Glomerular visceral epithelial cell (primary cell): ENCODE results near the gene GJC3.
A peak's percentile ranks its signal among the peaks of the same experiment; 100 is the strongest.
"Not testable (repeated sequence)": the region's sequence is repeated elsewhere in the genome, so short reads cannot be mapped to it uniquely, and the experiment has no call there.

Source experiments
- DNase-seq: peaks from one replicate; pipeline ENCODE4 v3.0.0-alpha.2; 2016; ENCODE audit errors: extremely low spot score

The GJC3 gene

DNA sequence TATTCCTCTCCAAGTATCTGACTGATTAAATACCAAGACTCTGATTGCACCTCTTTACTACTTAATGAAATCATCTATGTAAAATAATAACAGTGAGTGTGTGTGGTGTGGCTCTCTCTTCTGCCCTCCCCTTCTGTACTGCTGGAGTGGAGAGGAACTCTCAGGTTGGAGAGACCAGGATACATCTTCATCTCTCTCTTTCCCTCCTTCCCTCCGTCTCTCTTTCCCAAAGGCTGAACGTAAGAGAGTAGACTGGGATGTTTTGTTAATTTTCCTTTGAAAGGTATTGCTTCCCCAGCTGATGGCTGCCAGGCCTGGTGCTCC is 272 bp upstream of the GJC3 start:
- no peak for DNase-seq

DNA sequence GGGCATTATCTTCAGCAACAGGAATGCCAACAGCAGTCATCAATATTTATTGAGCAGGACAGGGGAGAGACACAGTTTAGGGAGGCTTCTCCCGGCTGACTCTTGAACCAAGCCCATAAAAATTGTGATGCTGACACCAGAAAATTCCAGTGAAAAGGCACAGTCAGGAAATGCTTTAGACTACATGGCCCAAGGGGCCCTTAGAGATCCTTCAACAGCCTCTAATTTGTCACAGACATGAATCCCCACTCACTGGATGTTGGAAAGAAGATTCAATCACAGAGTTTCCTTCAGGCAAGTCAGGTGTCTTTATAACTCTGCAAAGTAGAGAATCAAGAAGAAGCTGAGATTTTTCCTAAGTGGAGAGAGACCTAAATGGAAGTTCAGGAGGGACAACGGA is 1.2 kb downstream of the GJC3 start:
- DNase-seq = no peak

DNA sequence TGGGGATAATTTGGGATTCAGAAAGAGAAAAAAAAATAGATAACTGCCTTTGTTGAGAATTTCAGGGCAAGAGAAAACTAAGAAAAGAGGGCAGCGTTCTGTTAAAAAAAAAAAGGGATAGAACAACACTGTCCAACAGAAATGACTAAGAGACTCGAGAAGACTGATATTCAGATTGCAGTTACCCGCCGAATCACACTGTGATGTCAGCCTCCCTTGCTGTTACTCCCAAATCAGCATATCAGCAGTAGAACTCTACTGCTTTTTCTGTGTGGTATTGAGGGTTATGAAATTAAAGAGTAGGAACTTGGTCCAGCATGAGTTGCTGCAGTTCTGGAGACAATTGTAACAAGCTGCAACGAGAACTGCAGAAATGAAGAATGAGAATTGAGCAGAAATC is 1.9 kb downstream of the GJC3 start:
- DNase-seq = no peak

DNA sequence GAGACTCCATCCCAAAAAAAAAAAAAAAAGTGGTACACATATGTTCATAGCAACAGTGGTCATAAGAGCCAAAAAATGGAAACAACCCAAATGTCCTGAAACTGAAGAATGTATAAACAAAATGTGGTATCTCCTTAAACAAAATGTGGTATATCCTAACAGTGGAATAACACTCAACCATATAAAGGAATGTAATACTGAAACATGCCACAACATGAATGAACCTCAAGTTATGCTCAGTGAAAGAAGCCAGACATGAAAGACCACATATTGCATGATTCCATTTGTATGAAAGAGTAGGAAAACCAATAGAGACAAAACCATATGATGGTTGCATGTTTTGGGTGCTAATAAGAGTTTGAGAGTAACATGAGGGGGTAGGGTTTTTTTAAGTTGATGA is 3.1 kb downstream of the GJC3 start:
- no peak for DNase-seq

DNA sequence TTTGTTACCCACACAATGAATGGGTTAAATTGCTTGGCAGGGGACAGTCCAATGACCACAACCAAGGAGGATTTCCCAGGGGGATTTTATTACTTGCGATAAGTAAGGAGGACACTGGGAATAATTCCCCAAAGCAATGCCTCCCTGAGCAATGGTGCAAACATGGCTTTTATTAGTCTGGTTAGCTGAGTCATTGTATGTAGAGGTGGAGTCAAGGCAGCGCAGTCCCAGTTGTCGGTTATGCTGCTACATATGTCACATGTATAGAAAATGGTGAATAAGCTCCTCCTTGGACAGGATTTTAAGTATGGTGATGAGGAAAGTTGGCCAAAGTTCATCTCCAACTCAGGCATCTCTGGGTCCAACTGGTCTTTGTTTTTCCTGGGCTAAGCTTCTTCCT is 6.2 kb downstream of the GJC3 start:
- no peak for DNase-seq

DNA sequence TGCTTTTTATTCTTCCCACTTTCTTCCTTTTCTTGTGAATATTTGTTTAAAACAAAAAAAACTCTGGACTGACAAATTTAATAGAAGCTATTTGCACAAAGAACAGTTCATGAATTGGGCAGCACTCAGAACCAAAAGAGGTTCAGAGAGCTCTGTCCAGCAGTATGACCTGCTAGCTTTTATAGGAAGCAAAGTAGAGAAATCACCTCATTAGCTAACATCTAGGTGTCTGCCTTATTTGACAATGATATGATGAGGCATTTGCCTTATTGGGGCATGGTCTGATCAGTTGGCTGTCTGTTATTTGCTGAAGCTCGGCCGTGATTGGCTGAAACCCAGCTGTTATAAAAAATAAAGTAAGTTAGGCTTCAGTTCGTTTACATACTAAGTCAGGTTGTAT is 9.3 kb downstream of the GJC3 start:
- DNase-seq = no peak

DNA sequence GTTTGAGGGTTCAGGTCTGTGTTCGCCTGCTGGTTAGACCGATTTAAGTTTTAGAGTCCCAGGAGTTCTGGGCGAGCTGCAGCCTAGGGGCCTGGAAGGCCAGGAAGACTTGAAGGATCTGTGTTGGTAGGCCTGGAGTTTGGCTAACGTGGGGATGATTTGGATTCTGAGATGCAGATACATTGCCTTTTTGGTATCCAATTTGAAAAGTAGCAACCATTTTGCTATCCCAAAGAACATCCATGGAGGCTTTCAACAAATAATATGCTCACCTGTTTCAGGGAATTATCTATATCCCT is 9.7 kb downstream of the GJC3 start:
- DNase-seq = no peak

DNA sequence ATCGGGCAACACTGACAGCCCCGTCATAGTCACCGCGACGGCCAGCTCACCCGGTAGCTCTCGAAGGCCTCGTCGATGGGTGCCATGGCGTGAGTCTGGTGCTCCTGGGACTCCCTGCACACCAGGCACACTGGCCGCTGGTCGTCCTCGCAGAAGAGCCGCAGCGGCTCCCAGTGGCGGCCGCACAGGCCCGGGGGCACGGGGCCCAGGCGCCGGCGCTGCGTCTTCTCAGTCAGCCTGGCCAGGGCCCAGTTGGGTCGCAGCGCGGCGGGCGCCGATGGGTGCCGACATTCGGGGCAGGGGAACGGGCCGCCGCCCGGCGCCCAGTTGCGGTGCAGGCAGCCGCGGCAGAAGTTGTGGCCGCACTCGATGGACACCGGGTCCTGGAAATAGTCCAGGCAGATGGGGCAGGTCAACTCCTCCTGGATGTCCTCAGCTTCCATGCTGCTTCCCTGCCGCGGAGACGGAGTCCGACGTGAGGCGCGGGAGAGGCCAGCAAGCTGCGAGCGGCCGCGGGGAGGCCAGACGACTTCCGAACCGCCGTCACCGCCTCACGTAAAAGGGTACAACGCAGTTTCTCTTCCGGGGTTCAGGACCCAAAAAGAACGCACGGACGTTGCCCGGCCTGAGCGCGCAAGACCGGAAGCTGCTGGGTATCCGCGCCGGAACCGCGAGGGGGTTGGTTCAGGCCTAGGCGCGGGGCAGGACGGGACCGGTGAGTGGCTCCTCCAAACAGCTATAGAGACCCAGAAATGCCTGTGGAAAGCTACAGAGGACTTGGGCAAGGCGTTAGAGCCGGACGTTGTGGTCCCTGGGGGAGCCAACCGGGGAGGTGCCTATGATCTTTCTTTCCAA is 10.2 kb downstream of the GJC3 start, which contains the start of gene TRIM4:
Gene TRIM4 (minus strand): TSS at position 572 of the 855 bp plus-strand sequence. CDS start 129 bp downstream, at position 443.
- peak; percentile 81 for DNase-seq

DNA sequence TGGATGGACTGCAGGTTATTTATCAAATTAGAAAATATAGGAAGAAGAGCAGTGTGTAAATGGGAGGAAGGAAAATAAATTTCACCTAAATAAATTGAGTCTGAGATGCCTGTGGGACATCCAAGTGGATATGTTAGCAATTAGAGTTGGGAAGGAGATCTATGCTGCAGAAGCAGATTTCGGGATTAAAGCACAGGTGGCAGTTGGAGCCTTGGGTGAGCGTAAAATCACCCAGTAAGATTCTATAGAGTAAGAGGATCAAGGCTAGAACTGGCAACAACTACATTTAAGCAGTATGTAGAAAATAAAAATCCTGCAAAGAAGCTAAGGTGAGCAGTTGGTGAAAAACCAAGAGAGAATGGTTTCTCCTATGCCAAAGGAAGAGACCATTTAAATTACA is 18.4 kb downstream of the GJC3 start:
- no peak for DNase-seq

DNA sequence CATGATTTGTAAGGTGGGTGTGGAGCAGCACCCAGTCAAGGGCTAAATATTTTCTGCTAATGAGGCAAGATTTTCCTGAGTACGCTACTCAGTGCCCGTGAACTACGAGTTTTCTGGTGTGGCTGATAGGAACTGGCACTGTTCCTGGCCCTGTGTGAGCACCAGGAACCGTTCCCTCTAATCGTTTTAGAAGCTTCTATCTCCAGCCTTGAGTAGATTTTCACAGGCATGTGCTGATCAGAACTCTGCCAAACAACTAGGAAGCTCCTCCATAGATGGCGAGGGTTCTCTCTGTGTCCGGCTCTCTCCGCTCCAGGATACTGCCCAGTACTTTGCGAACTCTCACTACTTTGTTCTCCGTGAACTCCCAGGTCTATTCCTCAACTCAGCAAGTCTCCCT is 27.8 kb downstream of the GJC3 start:
- DNase-seq = no peak

DNA sequence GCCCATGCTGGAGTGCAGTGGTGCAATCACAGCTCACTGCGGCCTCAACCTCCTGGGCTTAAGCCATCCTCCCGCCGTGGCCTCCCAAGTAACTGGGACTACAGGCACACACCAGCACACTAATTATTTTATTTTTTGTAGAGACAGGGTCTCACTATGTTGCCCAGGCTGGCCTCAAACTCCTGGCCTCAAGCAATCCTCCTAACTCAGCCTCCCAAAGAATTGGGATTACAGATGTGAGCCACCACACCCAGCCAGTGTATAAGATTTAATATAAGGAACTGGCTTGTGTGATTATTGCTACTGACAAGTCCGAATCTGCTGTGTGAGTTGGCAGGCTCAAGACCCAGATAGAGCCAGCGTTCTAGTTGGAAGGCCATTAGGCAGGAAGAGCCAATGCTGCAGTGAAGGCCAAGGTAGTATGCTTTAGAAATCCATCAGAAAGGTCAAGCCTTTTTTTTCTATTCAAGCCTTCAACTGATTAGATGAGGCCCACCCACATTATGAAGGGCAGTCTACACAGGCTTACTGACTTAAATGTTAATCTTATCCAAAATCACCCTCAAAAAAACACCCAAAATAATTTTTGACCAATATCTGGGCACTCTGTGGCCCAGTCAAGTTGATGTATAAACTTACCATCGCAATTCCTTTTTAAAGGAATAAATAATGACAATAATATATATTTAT is 29.4 kb downstream of the GJC3 start:
- DNase-seq = no peak

DNA sequence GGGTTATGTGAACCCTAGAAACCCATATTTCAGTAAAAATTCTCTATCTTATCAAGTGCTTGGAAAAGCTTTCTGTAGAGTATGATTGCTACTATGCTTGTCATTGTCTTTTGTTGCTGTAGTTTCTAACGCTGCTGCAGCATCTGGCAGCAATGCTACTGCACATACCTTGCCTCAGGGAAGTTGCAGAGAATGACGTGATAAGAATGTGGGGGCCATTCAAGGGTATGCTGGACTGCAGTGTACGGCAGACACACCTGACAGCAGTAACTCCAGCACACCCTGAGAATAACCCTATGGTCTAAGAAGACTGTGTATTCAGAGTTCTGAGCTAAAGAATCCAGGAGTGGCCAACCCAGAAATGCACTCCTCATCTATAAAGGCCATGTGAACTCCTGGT is 30.6 kb downstream of the GJC3 start:
- no peak for DNase-seq

DNA sequence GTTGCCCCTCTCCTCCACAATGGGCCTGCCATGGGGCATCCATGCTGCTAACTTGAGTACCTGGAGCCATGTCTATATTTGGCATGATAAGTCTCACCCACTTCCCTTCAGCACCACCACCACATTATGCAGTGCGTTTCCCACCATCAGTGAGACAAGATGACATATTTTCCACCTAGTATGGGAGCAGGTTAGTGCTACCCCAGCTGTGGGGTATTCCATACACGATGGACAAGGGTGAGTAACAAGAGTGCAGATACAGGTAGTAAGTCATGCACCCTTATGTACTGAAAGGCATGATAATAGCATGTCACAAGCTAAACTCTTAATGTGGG is 31.4 kb downstream of the GJC3 start:
- DNase-seq = no peak

DNA sequence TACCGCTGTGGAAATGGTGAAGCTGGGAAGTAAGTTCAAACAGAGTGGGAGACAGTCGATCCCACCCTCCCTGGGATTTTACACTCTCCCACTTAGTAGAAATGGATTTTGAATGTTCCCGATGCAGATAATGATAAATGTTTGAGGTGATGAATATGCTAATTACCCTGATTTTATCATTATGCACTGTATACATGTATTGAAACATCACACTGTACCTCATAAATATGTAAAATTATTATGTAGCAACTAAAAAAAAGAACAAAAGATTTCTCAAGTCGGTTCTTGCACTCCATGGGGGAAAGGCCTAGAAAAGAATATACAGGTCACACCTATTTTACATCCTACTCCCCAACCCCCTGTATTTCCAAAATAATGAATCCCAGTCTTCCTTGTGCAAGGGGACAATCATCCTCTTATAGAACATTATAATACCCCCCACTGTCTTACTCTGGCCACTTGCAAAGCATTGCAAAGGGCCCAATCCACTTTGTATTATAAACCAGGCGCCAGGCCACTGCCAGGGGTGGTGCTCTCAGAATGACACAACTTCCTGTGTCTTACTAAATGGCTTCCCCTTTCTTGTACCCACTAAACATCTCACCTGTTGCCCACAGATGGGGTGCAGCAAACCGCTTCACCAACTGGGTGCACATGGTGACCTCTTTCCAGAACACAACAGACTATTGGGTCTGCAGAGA is 31.9 kb downstream of the GJC3 start:
- no peak for DNase-seq

DNA sequence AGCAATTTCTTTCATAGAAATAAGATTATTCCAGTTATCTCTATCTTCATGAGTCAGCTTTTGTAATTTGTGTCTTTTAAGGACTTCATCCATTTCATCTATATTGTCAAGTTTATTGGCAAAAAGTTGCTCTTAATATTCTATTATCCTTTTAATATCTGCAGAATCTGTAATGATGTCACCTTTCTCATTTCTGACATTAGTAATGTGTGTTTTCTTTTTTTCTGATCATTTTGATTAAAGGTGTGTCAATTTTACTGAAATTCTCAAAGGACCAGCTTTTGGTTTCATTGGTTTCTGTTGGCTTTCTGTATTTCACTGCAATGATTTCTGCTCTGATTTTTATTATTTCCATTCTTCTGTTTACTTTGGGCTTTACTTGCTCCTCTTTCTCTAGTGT is 34.7 kb downstream of the GJC3 start:
- no peak for DNase-seq

DNA sequence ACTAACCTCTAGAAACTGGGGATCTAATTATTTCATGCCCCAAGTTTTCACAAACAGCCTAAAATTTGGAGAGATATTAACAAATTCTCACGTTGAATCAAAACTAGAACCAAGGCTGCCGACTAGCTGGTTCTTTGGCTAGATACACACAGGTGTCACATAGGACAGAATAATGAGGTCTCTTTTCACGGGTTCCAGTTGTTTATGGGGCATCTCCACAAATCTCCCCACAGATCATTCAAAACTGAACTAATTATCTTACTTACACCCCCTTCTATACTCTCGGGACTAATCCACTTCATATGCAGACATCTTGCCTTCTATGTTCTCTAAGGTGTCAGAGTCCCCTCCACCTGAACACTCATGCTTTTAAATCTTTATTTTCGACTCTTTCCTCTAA is 36.1 kb downstream of the GJC3 start:
- no peak for DNase-seq

DNA sequence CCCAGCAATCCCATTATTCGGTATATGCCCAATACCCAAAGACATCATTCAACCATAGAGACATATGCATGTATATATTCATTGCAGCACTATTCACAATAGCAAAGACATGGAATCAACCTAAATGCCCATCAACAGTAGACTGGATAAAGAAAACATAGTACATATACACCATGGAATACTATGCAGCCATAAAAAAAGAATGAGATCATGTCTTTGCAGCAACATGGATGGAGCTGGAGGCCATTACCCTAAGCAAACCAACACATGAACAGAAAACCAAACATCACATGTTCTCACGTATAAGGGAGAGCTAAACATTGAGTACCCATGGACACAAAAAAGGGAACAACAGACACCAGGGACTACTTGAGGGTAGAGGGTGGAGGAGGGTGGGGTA is 39.1 kb downstream of the GJC3 start:
- not testable (repeated sequence) for DNase-seq

DNA sequence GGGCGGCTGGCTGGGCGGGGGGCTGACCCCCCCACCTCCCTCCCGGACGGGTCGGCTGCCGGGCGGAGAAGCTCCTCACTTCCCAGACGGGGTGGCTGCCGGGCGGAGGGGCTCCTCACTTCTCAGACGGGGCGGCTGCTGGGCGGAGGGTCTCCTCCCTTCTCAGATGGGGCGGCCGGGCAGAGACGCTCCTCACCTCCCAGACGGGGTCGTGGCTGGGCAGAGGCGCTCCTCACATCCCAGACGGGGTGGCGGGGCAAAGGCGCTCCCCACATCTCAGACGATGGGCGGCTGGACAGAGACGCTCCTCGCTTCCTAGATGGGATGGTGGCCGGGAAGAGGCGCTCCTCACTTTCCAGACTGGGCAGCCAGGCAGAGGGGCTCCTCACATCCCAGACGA is 41.1 kb downstream of the GJC3 start:
- DNase-seq = not testable (repeated sequence)

DNA sequence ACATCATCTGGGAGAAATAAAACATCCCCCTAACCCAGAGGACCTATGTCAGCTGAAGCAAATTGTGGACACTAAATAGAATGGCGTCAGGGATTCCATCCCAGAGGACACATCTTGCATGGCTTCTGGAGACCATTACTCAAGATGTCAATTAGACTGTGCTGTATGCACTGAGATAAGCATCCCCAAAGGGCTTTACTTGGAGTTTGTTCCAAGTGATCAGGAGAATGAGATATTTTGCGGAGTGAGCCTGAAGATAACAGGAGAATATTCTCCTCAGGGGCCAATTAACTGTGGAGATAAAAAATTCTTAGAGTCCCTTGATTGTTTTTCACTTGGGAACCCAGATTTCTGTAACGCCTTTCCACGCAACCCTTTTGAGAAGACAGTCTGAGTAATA is 48.0 kb downstream of the GJC3 start:
- no peak for DNase-seq

DNA sequence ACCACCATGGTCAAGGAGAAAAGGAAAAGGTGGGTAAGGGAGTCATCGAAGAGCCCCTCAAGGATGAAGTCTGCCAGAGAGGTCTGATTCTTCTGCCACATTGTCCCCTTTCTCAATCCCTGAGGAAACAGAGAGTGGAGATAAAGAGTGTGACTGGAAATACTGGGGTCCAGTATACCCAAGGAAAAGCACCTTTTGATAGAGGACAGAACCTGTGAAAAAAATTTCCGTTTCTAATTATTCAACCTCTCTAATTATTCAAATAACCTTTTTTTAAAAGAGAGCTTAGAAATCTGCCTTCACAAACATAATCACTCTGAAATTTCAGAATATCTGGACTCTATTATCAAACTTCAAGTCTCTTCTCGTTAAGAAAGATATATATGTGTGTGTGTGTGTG is 52.5 kb downstream of the GJC3 start, which contains the start of gene OR2AE1:
Gene OR2AE1 (minus strand): TSS at position 101 of the 400 bp plus-strand sequence. CDS start 0 bp downstream, at position 101.
- no peak for DNase-seq

DNA sequence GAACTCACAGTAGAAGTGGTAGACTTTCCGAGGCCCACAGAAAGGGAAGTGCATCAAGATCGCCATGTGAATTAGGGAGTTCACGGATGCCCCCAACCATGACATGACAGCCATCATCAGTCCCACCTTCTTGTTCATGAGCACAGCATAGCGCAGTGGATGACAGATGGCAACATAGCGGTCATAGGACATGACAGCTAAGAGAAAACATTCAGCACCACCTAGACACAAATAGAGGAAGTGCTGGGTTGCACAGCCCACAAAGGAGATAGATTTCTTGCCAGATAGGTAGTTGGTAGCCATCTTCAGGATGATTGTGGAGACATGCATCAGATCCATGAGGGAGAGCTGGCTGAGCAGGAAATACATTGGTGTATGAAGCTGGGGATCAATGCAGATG is 52.9 kb downstream of the GJC3 start:
- no peak for DNase-seq
